KMS-11 (cell line): ENCODE results near the gene GRIP2.

Source experiments
- H2AFZ ChIP-seq: fragments of 200-600 bp; sonication (generic); 2 replicates; pipeline ENCODE4 v1.6.1; 2016; ENCODE audit warnings: antibody characterized with exemption, mixed run types, low read depth
- H3K27ac ChIP-seq: fragments of 200-600 bp; sonication (generic); 2 replicates; pipeline ENCODE4 v1.6.1; 2016; ENCODE audit warnings: mild to moderate bottlenecking, mixed run types
- H3K27me3 ChIP-seq: fragments of 200-600 bp; sonication (generic); 2 replicates; pipeline ENCODE4 v1.6.1; 2017; ENCODE audit warnings: mild to moderate bottlenecking, low read depth, mixed run types, moderate library complexity; ENCODE audit not compliant: insufficient read depth
- H3K36me3 ChIP-seq: fragments of 200-600 bp; sonication (generic); 2 replicates; pipeline ENCODE4 v1.6.1; 2017; ENCODE audit warnings: mild to moderate bottlenecking, mixed run types; ENCODE audit not compliant: insufficient read depth
- H3K4me1 ChIP-seq: fragments of 200-600 bp; sonication (generic); 2 replicates; pipeline ENCODE4 v1.6.1; 2016; ENCODE audit warnings: mild to moderate bottlenecking, low read depth, mixed run types; ENCODE audit not compliant: poor library complexity, severe bottlenecking
- H3K4me2 ChIP-seq: fragments of 200-600 bp; sonication (generic); 2 replicates; pipeline ENCODE4 v1.7.0; 2016; ENCODE audit warnings: mild to moderate bottlenecking, mixed run types
- H3K4me3 ChIP-seq: fragments of 200-600 bp; sonication (generic); IDR thresholded peaks from 2 replicates; pipeline ENCODE4 v1.6.1; 2017; ENCODE audit warnings: low read depth, low read length, mixed read lengths; ENCODE audit not compliant: insufficient read depth
- H3K79me2 ChIP-seq: fragments of 200-600 bp; sonication (generic); 2 replicates; pipeline ENCODE4 v1.6.1; 2016; ENCODE audit warnings: low read depth, mixed run types; ENCODE audit not compliant: insufficient read depth
- H3K9ac ChIP-seq: fragments of 200-600 bp; sonication (generic); 2 replicates; pipeline ENCODE4 v1.6.1; 2016; ENCODE audit warnings: mild to moderate bottlenecking, mixed run types
- H4K20me1 ChIP-seq: fragments of 200-600 bp; sonication (generic); 2 replicates; pipeline ENCODE4 v1.6.1; 2016; ENCODE audit warnings: mild to moderate bottlenecking, mixed run types; ENCODE audit not compliant: insufficient read depth
- CTCF ChIP-seq: fragments of 200-600 bp; sonication (generic); conservative IDR thresholded peaks from 2 replicates; pipeline ENCODE4 v1.6.1; 2017; ENCODE audit warnings: low read depth, mild to moderate bottlenecking, antibody characterized with exemption, low read length, moderate library complexity, mixed read lengths

The GRIP2 gene

GRCh38 chr3:14565868-14566588, 25.9 kb upstream of the GRIP2 start:
- H3K79me2 ChIP-seq, result no peaks in the 10 kb centered on the region
- H3K9ac ChIP-seq, result no peak overlapping the region
- H3K4me3 ChIP-seq, result no peak overlapping the region
- no peaks in the 10 kb centered on the region for H4K20me1 ChIP-seq
- TF ChIP-seq CTCF, result no peak
- H3K4me2 ChIP-seq, result no peak overlapping the region
- H2AFZ ChIP-seq, result no peak overlapping the region
- no peaks in the 10 kb centered on the region for H3K36me3 ChIP-seq
- H3K4me1 ChIP-seq, result peaks cover 9% of the 10 kb centered on the region
- peaks cover 18% of the 10 kb centered on the region; the same call in 1 of the 2 replicates for H3K27me3 ChIP-seq
- H3K27ac ChIP-seq, result no peak overlapping the region

- Histone ChIP-seq H2AFZ (no peak overlapping the region), H3K36me3 (no peaks in the 10 kb centered on the region), H4K20me1 (no peaks in the 10 kb centered on the region), H3K27ac (no peak overlapping the region), H3K4me3 (no peak overlapping the region), H3K4me2 (no peak overlapping the region), H3K4me1 (peaks cover 9% of the 10 kb centered on the region), H3K27me3 (peaks cover 14% of the 10 kb centered on the region; the same call in 1 of the 2 replicates), H3K9ac (no peak overlapping the region), H3K79me2 (no peaks in the 10 kb centered on the region)
- TF ChIP-seq CTCF, result no peak
These were observed 24.6 kb upstream of the GRIP2 start for GRCh38 chr3:14564741-14565140.

GRCh38 chr3:14563946-14564539, 23.9 kb upstream of the GRIP2 start:
- no peaks in the 10 kb centered on the region for H3K79me2 ChIP-seq
- H2AFZ ChIP-seq, result no peak overlapping the region
- TF ChIP-seq CTCF, result no peak
- H3K4me2 ChIP-seq, result no peak overlapping the region
- H3K27ac ChIP-seq, result no peak overlapping the region
- H3K4me3 ChIP-seq, result no peak overlapping the region
- H3K36me3 ChIP-seq, result no peaks in the 10 kb centered on the region
- H4K20me1 ChIP-seq, result no peaks in the 10 kb centered on the region
- H3K27me3 ChIP-seq, result peaks cover 14% of the 10 kb centered on the region; the same call in 1 of the 2 replicates
- no peak overlapping the region for H3K9ac ChIP-seq
- H3K4me1 ChIP-seq, result peaks cover 9% of the 10 kb centered on the region

GRCh38 chr3:14562121-14562890, 22.2 kb upstream of the GRIP2 start:
- no peak for TF ChIP-seq CTCF
- H4K20me1 ChIP-seq, result no peaks in the 10 kb centered on the region
- peaks cover 9% of the 10 kb centered on the region for H3K4me1 ChIP-seq
- no peak overlapping the region for H3K4me3 ChIP-seq
- H2AFZ ChIP-seq, result no peak overlapping the region
- H3K27ac ChIP-seq, result no peak overlapping the region
- H3K4me2 ChIP-seq, result no peak overlapping the region
- H3K27me3 ChIP-seq, result peaks cover 14% of the 10 kb centered on the region; the same call in 1 of the 2 replicates
- no peaks in the 10 kb centered on the region for H3K79me2 ChIP-seq
- H3K36me3 ChIP-seq, result no peaks in the 10 kb centered on the region
- no peak overlapping the region for H3K9ac ChIP-seq
